Measurements from ENCODE around the gene GCNA.
A peak's percentile ranks its signal among the peaks of the same experiment; 100 is the strongest.

The GCNA gene

DNA sequence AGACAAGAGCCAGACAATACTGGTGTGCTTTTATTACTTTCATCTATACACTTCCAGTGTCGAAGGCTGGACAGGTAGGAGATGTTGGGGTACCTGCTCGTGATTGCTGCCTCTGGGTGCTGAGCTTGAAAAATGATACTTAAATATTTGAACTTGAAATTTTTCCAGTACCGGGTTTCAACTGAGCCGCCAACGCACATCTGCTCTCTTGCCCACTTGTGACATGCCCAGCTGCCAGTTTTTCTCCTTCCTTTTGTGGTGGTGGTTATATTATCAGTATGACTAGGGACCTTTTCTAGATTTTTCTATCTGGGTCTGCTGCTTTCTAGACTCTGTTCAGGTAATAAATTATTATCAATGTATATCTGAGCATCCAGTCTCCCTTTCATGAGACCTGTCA lies 42.0 kb upstream of the GCNA start:
- Histone ChIP-seq H3K27ac (no peak overlapping the region), H3K9ac (ENCODE audit: insufficient read length) (no peak overlapping the region), H3K4me3 (peak overlapping the region; percentile 91), H3K9me3 (ENCODE audit: low read depth, low read length) (no peaks in the 10 kb centered on the region), H3K36me3 (ENCODE audit: insufficient read depth, low read length) (peaks cover 28% of the 10 kb centered on the region)
- TF ChIP-seq EZH2 (IDR thresholded peaks at IDR 0.05) (no peak), FOXP2 (optimal IDR thresholded peaks at IDR 0.05; ENCODE audit: control extremely low read depth, extremely low read length, insufficient read depth) (no peak), POLR2AphosphoS5 (IDR thresholded peaks at IDR 0.05; ENCODE audit: borderline replicate concordance, low read depth, low read length) (no peak)
- DNase-seq (ENCODE audit: low read depth, low spot score), result no peak

DNA sequence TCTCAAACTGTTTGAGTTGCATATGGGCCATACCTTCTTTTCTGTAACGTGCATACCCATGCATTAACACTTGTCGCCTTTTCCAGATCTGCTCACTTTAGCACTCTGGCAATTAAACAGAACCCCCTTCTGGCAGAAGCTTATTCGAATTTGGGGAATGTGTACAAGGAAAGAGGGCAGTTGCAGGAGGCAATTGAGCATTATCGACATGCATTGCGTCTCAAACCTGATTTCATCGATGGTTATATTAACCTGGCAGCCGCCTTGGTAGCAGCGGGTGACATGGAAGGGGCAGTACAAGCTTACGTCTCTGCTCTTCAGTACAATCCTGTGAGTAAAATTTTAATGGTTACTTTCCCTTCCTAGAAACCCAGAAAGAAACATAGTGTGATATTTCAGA lies 40.5 kb upstream of the GCNA start:
- TF ChIP-seq EZH2 (IDR thresholded peaks at IDR 0.05) (no peak), POLR2AphosphoS5 (IDR thresholded peaks at IDR 0.05; ENCODE audit: borderline replicate concordance, low read depth, low read length) (no peak), FOXP2 (optimal IDR thresholded peaks at IDR 0.05; ENCODE audit: control extremely low read depth, extremely low read length, insufficient read depth) (no peak)
- Histone ChIP-seq H3K36me3 (ENCODE audit: insufficient read depth, low read length) (peaks cover 28% of the 10 kb centered on the region), H3K4me3 (no peak overlapping the region), H3K27ac (no peak overlapping the region), H3K9ac (ENCODE audit: insufficient read length) (no peak overlapping the region), H3K9me3 (ENCODE audit: low read depth, low read length) (no peaks in the 10 kb centered on the region)
- no peak for DNase-seq (ENCODE audit: low read depth, low spot score)

DNA sequence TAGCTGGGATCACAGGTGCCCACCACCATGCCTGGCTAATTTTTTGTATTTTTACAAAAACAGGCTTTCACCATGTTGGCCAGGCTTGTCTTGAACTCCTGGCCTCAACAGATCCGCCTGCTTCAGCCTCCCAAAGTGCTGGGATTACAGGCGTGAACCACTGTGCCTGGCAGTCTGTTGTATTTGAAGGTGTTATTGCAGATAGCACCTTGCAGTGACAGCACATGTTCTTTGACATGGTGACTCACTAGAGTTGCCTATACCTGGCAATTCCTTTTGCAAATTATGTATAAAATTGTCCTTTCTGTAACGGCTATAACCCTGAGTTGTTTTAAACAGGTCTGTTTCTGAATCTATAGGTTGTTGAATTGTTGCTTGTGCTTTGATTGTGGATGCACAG lies 37.4 kb upstream of the GCNA start:
- Histone ChIP-seq H3K27ac (peak overlapping the region; percentile 95), H3K36me3 (ENCODE audit: insufficient read depth, low read length) (peaks cover 49% of the 10 kb centered on the region), H3K9ac (ENCODE audit: insufficient read length) (peak overlapping the region; percentile 51), H3K9me3 (ENCODE audit: low read depth, low read length) (no peaks in the 10 kb centered on the region), H3K4me3 (peak overlapping the region; percentile 67)
- DNase-seq (ENCODE audit: low read depth, low spot score), result no peak
- TF ChIP-seq POLR2AphosphoS5 (IDR thresholded peaks at IDR 0.05; ENCODE audit: borderline replicate concordance, low read depth, low read length) (no peak), EZH2 (IDR thresholded peaks at IDR 0.05) (no peak), FOXP2 (optimal IDR thresholded peaks at IDR 0.05; ENCODE audit: control extremely low read depth, extremely low read length, insufficient read depth) (no peak)

DNA sequence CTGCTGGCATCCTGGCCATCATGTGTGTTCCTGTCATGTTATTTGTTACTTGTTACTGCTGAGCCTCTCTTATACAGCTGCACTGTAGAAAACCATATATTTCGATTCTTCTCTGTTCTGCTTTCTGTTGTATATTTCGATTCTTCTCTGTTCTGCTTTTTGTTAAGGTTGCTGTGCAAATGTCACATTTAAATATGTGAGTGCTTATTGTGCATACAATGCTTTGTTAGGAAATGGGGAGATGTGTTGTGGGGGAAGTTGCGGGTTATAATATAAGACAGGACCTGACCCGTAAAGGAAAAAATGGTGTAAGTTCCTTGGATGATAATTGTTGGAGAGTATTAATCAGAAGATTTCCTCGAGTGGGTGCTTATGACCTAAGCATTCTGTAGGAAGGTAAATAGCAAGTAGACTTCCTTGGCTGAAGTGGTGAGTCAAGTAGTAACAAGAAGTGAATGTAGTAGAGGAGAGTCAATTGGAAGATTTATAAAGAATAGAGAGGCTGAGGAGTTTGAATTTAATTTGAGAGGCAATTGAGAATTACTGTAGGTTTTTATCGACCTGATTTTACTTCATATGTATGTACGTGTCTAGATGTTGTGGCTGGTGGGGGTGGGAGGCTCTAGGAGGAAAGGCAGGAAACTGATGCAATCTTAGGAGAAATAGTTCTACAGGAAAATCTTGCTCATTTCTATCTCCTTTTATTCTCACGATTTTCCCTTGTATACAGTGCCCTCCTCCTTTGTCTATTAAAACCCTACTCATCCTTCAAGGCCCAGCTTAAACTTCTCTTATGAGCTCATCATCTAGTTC lies 36.8 kb upstream of the GCNA start:
- no peak for TF ChIP-seq EZH2 (IDR thresholded peaks at IDR 0.05)
- no peak for TF ChIP-seq FOXP2 (optimal IDR thresholded peaks at IDR 0.05; ENCODE audit: control extremely low read depth, extremely low read length, insufficient read depth)
- no peak for TF ChIP-seq POLR2AphosphoS5 (IDR thresholded peaks at IDR 0.05; ENCODE audit: borderline replicate concordance, low read depth, low read length)
- H3K27ac ChIP-seq, result peak overlapping the region; percentile 95
- peaks cover 55% of the 10 kb centered on the region for H3K36me3 ChIP-seq (ENCODE audit: insufficient read depth, low read length)
- peak overlapping the region; percentile 51 for H3K9ac ChIP-seq (ENCODE audit: insufficient read length)
- DNase-seq (ENCODE audit: low read depth, low spot score), result no peak
- peak overlapping the region; percentile 67 for H3K4me3 ChIP-seq
- H3K9me3 ChIP-seq (ENCODE audit: low read depth, low read length), result no peaks in the 10 kb centered on the region

DNA sequence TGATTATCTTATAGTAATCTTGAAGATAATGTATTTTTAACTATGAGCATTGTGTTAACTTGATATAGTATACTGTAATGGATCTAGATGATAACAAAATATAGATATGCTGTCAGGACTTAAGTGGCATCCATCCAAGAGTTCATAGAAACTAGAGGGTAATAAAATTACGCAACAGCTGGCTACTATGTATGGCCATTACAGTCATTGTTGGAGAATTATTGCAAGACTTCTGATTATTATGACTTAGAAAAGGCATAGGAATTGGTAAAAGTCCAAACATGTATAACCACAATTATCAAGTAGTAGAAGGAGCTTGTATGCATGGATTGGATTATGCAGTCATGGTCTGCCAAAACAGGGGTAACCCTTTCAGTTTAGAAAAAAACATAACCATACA lies 35.8 kb upstream of the GCNA start:
- TF ChIP-seq POLR2AphosphoS5 (IDR thresholded peaks at IDR 0.05; ENCODE audit: borderline replicate concordance, low read depth, low read length) (no peak), FOXP2 (optimal IDR thresholded peaks at IDR 0.05; ENCODE audit: control extremely low read depth, extremely low read length, insufficient read depth) (no peak), EZH2 (IDR thresholded peaks at IDR 0.05) (no peak)
- Histone ChIP-seq H3K9ac (ENCODE audit: insufficient read length) (no peak overlapping the region), H3K4me3 (peak overlapping the region; percentile 67; the same call in 1 of the 2 replicates), H3K9me3 (ENCODE audit: low read depth, low read length) (no peaks in the 10 kb centered on the region), H3K36me3 (ENCODE audit: insufficient read depth, low read length) (peaks cover 60% of the 10 kb centered on the region), H3K27ac (peak overlapping the region; percentile 95; the same call in 1 of the 2 replicates)
- DNase-seq (ENCODE audit: low read depth, low spot score), result no peak

DNA sequence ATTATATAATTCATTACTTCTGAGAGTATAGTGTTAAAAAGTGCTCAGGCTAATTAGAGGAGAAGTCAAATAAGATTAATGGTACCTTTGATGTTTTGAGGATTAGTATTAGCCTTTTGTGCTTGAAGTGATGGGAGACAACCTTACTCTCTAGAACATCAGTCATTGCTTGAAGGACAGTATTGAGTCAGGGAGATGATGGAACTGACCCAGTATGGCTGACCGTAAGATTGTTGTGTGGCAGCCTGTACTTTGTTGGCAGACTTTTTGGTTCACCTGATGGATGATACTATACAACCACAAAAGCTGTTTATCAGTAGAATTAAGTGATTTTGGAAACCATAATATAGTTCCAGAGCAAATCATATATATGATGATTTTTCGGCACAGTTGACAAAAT lies 35.4 kb upstream of the GCNA start:
- Histone ChIP-seq H3K9me3 (ENCODE audit: low read depth, low read length) (no peaks in the 10 kb centered on the region), H3K9ac (ENCODE audit: insufficient read length) (no peak overlapping the region), H3K27ac (peak overlapping the region; percentile 11; the same call in 1 of the 2 replicates), H3K4me3 (no peak overlapping the region), H3K36me3 (ENCODE audit: insufficient read depth, low read length) (peaks cover 61% of the 10 kb centered on the region)
- no peak for DNase-seq (ENCODE audit: low read depth, low spot score)
- TF ChIP-seq FOXP2 (optimal IDR thresholded peaks at IDR 0.05; ENCODE audit: control extremely low read depth, extremely low read length, insufficient read depth), result no peak
- TF ChIP-seq EZH2 (IDR thresholded peaks at IDR 0.05), result no peak
- no peak for TF ChIP-seq POLR2AphosphoS5 (IDR thresholded peaks at IDR 0.05; ENCODE audit: borderline replicate concordance, low read depth, low read length)

DNA sequence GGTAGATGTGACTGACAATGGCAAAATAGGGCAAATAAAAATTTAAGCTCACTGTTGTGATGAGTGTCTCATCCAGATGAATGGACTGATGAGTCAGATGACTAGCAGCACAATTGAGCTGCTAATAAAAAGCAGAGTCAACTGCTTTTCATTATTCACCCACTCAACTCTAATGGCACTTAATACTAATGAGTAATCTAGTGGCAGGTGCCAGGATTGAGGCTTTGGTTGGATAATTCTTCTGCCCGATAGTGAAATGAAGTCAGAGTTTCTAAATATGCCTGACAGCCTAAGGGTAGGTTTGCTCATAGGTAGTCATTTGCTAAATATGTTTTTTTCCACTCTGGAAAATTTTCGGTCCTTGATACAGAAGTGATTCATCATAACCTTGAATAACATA lies 34.9 kb upstream of the GCNA start:
- Histone ChIP-seq H3K36me3 (ENCODE audit: insufficient read depth, low read length) (peaks cover 62% of the 10 kb centered on the region), H3K27ac (no peak overlapping the region), H3K9ac (ENCODE audit: insufficient read length) (no peak overlapping the region), H3K9me3 (ENCODE audit: low read depth, low read length) (no peaks in the 10 kb centered on the region), H3K4me3 (no peak overlapping the region)
- no peak for DNase-seq (ENCODE audit: low read depth, low spot score)
- TF ChIP-seq FOXP2 (optimal IDR thresholded peaks at IDR 0.05; ENCODE audit: control extremely low read depth, extremely low read length, insufficient read depth), result no peak
- TF ChIP-seq POLR2AphosphoS5 (IDR thresholded peaks at IDR 0.05; ENCODE audit: borderline replicate concordance, low read depth, low read length), result no peak
- no peak for TF ChIP-seq EZH2 (IDR thresholded peaks at IDR 0.05)

DNA sequence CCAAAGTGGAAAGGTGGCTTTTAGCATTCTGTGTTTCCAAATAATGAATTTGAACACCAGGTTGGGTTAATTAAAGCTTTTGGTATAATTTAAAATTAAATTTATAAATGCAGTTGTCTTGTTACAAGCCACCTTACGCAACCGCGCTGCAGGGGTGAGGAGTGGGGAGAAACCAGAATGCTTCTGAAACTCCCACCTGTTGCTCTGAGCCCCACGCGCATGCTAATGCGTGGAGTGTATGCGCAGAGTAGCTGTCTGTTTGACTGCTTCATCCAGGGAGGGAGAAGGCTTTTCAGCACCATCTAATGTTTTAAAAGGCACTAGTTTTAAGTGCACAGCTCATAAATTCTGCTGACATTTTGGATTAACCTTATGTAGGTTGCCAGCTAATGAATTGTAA lies 32.9 kb upstream of the GCNA start:
- TF ChIP-seq POLR2AphosphoS5 (IDR thresholded peaks at IDR 0.05; ENCODE audit: borderline replicate concordance, low read depth, low read length), result no peak
- TF ChIP-seq EZH2 (IDR thresholded peaks at IDR 0.05), result no peak
- no peak for TF ChIP-seq FOXP2 (optimal IDR thresholded peaks at IDR 0.05; ENCODE audit: control extremely low read depth, extremely low read length, insufficient read depth)

More for the DNA sequence above, 32.9 kb upstream of the GCNA start:
- no peak overlapping the region for H3K9ac ChIP-seq (ENCODE audit: insufficient read length)
- no peak overlapping the region for H3K27ac ChIP-seq
- H3K36me3 ChIP-seq (ENCODE audit: insufficient read depth, low read length), result peaks cover 53% of the 10 kb centered on the region
- H3K4me3 ChIP-seq, result no peak overlapping the region
- DNase-seq (ENCODE audit: low read depth, low spot score), result no peak
- H3K9me3 ChIP-seq (ENCODE audit: low read depth, low read length), result no peaks in the 10 kb centered on the region
